H1 (cell line): ENCODE measurements around the gene ZNF346.

Source experiments
- EZH2 ChIP-seq: fragments of 200-600 bp; sonication (generic); IDR thresholded peaks from 2 replicates; pipeline ENCODE4 v1.7.1; 2012; ENCODE audit warnings: low read depth, mild to moderate bottlenecking, moderate library complexity, low read length, inconsistent platforms; ENCODE audit not compliant: severe bottlenecking
- JUN ChIP-seq: IDR thresholded peaks from 2 replicates; pipeline ENCODE4 v1.6.1; 2011; ENCODE audit warnings: low read depth, mild to moderate bottlenecking, improper control_type of control experiment, low read length
- KDM1A ChIP-seq: fragments of 200-600, 300-600 bp; sonication (generic); IDR thresholded peaks from 2 replicates; pipeline ENCODE4 v1.7.1; 2016; ENCODE audit warnings: mild to moderate bottlenecking, low read length, borderline replicate concordance
- RXRA ChIP-seq: IDR thresholded peaks from 2 replicates; pipeline ENCODE4 v1.6.1; 2011; ENCODE audit warnings: low read depth, mild to moderate bottlenecking, low read length, moderate library complexity; ENCODE audit not compliant: insufficient read depth
- SIN3A ChIP-seq, 2 experiments: IDR thresholded peaks in 1 of 2; conservative IDR thresholded peaks in 1 of 2; 2 replicates each; pipeline ENCODE4 v1.6.1; 2011 to 2012; ENCODE audit warnings: low read length in 2 of 2, improper control_type of control experiment in 1 of 2, low read depth in 1 of 2, mild to moderate bottlenecking in 1 of 2
- TEAD4 ChIP-seq: IDR thresholded peaks from 2 replicates; pipeline ENCODE4 v1.6.1; 2012; ENCODE audit warnings: low read depth, low read length, inconsistent platforms, mixed read lengths
- TF ChIP-seq, protein P1 (sequence below), 3 experiments: IDR thresholded peaks; 1 replicate in 2 of 3; 2 replicates in 1 of 3; pipeline versions ENCODE4 v1.5.1 to v1.6.1; 2011; ENCODE audit warnings: low read length in 3 of 3, mild to moderate bottlenecking in 3 of 3, inconsistent platforms in 2 of 3, low read depth in 1 of 3, moderate library complexity in 1 of 3; ENCODE audit not compliant: insufficient read depth in 1 of 3; ENCODE audit errors: control extremely low read depth in 1 of 3
- TF ChIP-seq, protein P2 (sequence below): IDR thresholded peaks from 2 replicates; pipeline ENCODE4 v1.6.1; 2012; ENCODE audit warnings: inconsistent platforms
- TF ChIP-seq, protein P3 (sequence below): IDR thresholded peaks from 2 replicates; pipeline ENCODE4 v1.6.1; 2011; ENCODE audit warnings: low read length, improper control_type of control experiment

DNA sequence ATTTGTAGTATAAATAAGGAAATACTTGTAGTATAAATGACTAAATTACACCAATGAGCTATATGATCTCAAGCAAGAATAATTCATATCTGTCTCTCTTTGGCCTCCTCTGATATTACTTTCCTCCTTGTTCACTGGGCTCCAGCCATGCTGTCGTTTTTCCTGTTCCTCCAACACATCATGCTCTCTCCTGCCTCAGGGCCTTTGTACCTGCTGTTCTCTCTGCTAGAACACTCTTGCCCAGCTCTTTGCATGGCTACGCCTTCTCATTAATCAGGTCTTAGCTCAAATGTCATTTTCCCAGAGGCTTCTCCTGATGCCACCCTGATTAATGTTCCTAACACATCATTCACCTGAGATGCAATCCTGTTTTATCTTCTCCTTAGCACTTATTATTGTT is 2.5 kb upstream of the ZNF346 start:
- TF ChIP-seq, protein P1, sequence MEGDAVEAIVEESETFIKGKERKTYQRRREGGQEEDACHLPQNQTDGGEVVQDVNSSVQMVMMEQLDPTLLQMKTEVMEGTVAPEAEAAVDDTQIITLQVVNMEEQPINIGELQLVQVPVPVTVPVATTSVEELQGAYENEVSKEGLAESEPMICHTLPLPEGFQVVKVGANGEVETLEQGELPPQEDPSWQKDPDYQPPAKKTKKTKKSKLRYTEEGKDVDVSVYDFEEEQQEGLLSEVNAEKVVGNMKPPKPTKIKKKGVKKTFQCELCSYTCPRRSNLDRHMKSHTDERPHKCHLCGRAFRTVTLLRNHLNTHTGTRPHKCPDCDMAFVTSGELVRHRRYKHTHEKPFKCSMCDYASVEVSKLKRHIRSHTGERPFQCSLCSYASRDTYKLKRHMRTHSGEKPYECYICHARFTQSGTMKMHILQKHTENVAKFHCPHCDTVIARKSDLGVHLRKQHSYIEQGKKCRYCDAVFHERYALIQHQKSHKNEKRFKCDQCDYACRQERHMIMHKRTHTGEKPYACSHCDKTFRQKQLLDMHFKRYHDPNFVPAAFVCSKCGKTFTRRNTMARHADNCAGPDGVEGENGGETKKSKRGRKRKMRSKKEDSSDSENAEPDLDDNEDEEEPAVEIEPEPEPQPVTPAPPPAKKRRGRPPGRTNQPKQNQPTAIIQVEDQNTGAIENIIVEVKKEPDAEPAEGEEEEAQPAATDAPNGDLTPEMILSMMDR (IDR thresholded peaks at IDR 0.05; ENCODE audit: control extremely low read depth in 1 of 3, insufficient read depth in 1 of 3, low read depth in 1 of 3, low read length in 3 of 3) = no peak
- no peak for TF ChIP-seq RXRA
- TF ChIP-seq KDM1A = no peak
- no peak for TF ChIP-seq SIN3A (conservative IDR thresholded peaks at IDR 0.05 in 1 of 2, IDR thresholded peaks at IDR 0.05 in 1 of 2; ENCODE audit: low read depth in 1 of 2, low read length in 2 of 2)
- TF ChIP-seq JUN = no peak
- TF ChIP-seq, protein P2, sequence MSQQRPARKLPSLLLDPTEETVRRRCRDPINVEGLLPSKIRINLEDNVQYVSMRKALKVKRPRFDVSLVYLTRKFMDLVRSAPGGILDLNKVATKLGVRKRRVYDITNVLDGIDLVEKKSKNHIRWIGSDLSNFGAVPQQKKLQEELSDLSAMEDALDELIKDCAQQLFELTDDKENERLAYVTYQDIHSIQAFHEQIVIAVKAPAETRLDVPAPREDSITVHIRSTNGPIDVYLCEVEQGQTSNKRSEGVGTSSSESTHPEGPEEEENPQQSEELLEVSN = no peak
- TF ChIP-seq, protein P3, sequence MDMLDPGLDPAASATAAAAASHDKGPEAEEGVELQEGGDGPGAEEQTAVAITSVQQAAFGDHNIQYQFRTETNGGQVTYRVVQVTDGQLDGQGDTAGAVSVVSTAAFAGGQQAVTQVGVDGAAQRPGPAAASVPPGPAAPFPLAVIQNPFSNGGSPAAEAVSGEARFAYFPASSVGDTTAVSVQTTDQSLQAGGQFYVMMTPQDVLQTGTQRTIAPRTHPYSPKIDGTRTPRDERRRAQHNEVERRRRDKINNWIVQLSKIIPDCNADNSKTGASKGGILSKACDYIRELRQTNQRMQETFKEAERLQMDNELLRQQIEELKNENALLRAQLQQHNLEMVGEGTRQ = no peak
- no peak for TF ChIP-seq EZH2
- TF ChIP-seq TEAD4 = no peak
